HEK293 (cell line): ENCODE data around the gene OR5B12.

Source experiments
- CTCF ChIA-PET: fragments of 350-600 bp; formaldehyde crosslinking; extraction: SDS; loops from one replicate; lab custom pipeline; 2021; ENCODE audit warnings: antibody characterized with exemption; lab: Yijun Ruan, JAX
- POLR2A ChIA-PET: fragments of 300-600 bp; formaldehyde crosslinking; extraction: SDS; loops from one replicate; lab custom pipeline; 2020; ENCODE audit warnings: antibody characterized with exemption, inconsistent platforms; lab: Yijun Ruan, JAX
- H3K27ac ChIP-seq: fragments of 200-500 bp; sonication (Bioruptor generic); 2 replicates; pipeline ENCODE4 v1.5.1; 2014; ENCODE audit warnings: low read depth, low read length, control low read depth, inconsistent platforms; ENCODE audit errors: extremely low read depth
- H3K36me3 ChIP-seq, 2 experiments: fragments of 200-500 bp in 1 of 2; sonication (Bioruptor generic) in 1 of 2; 1 replicate in 1 of 2; 2 replicates in 1 of 2; pipeline ENCODE4 v1.5.1; 2014 to 2017; ENCODE audit warnings: inconsistent platforms in 2 of 2, low read length in 2 of 2; ENCODE audit not compliant: control insufficient read depth in 2 of 2, insufficient read depth in 1 of 2
- H3K4me1 ChIP-seq: fragments of 200-500 bp; sonication (Bioruptor generic); 2 replicates; pipeline ENCODE4 v1.5.1; 2014; ENCODE audit warnings: mild to moderate bottlenecking, low read length, inconsistent platforms; ENCODE audit not compliant: control insufficient read depth, insufficient read depth
- H3K4me3 ChIP-seq: 2 replicates; pipeline ENCODE4 v1.5.1; 2011; ENCODE audit warnings: low read depth, mild to moderate bottlenecking, control low read depth, low read length, moderate library complexity
- H3K9me3 ChIP-seq: fragments of 200-500 bp; sonication (Bioruptor generic); 2 replicates; pipeline ENCODE4 v1.5.1; 2014; ENCODE audit warnings: low read depth, low read length, inconsistent platforms; ENCODE audit not compliant: control insufficient read depth, insufficient read depth
- BCL11B ChIP-seq: fragments of 450-650 bp; formaldehyde crosslinking; IDR thresholded peaks from 2 replicates; pipeline ENCODE4 v1.5.1; 2016; ENCODE audit warnings: low read depth, missing biosample characterization, missing genetic modification characterization
- FEZF1 ChIP-seq: fragments of 450-650 bp; formaldehyde crosslinking; IDR thresholded peaks from 2 replicates; pipeline ENCODE4 v1.5.1; 2016; ENCODE audit warnings: missing biosample characterization, missing genetic modification characterization
- OVOL3 ChIP-seq: fragments of 450-650 bp; formaldehyde crosslinking; IDR thresholded peaks from 2 replicates; pipeline ENCODE4 v1.5.1; 2016; ENCODE audit warnings: missing biosample characterization, missing genetic modification characterization
- REPIN1 ChIP-seq: fragments of 450-650 bp; formaldehyde crosslinking; IDR thresholded peaks from 2 replicates; pipeline ENCODE4 v1.5.1; 2017; ENCODE audit warnings: missing biosample characterization, missing genetic modification characterization, low read depth
- ZBTB7A ChIP-seq: fragments of 450-650 bp; formaldehyde crosslinking; IDR thresholded peaks from 2 replicates; pipeline ENCODE4 v1.5.1; 2016; ENCODE audit warnings: low read depth, missing biosample characterization, missing genetic modification characterization
- ZFP37 ChIP-seq: fragments of 450-650 bp; formaldehyde crosslinking; IDR thresholded peaks from 2 replicates; pipeline ENCODE4 v1.5.1; 2016; ENCODE audit warnings: missing biosample characterization, missing genetic modification characterization
- ZIC2 ChIP-seq: fragments of 450-650 bp; formaldehyde crosslinking; IDR thresholded peaks from 2 replicates; pipeline ENCODE4 v1.5.1; 2016; ENCODE audit warnings: missing biosample characterization, missing genetic modification characterization
- ZNF121 ChIP-seq: fragments of 450-650 bp; formaldehyde crosslinking; IDR thresholded peaks from 2 replicates; pipeline ENCODE4 v1.5.1; 2016; ENCODE audit warnings: missing biosample characterization, missing genetic modification characterization
- ZNF133 ChIP-seq: fragments of 450-650 bp; formaldehyde crosslinking; IDR thresholded peaks from 2 replicates; pipeline ENCODE4 v1.5.1; 2016; ENCODE audit warnings: missing biosample characterization, missing genetic modification characterization
- ZNF138 ChIP-seq: fragments of 450-650 bp; formaldehyde crosslinking; IDR thresholded peaks from 2 replicates; pipeline ENCODE4 v1.5.1; 2016; ENCODE audit warnings: missing biosample characterization, missing genetic modification characterization, borderline replicate concordance
- ZNF140 ChIP-seq: fragments of 450-650 bp; formaldehyde crosslinking; IDR thresholded peaks from 2 replicates; pipeline ENCODE4 v1.5.1; 2016; ENCODE audit warnings: missing biosample characterization, missing genetic modification characterization
- ZNF16 ChIP-seq: fragments of 450-650 bp; formaldehyde crosslinking; IDR thresholded peaks from 2 replicates; pipeline ENCODE4 v1.5.1; 2016; ENCODE audit warnings: low read depth, missing biosample characterization, missing genetic modification characterization
- ZNF221 ChIP-seq: fragments of 450-650 bp; formaldehyde crosslinking; IDR thresholded peaks from 2 replicates; pipeline ENCODE4 v1.5.1; 2017; ENCODE audit warnings: missing biosample characterization, missing genetic modification characterization, borderline replicate concordance
- ZNF23 ChIP-seq: fragments of 450-650 bp; formaldehyde crosslinking; IDR thresholded peaks from 2 replicates; pipeline ENCODE4 v1.5.1; 2016; ENCODE audit warnings: missing biosample characterization, missing genetic modification characterization, borderline replicate concordance
- ZNF24 ChIP-seq: fragments of 450-650 bp; formaldehyde crosslinking; IDR thresholded peaks from 2 replicates; pipeline ENCODE4 v1.5.1; 2016; ENCODE audit warnings: missing biosample characterization, missing genetic modification characterization
- ZNF302 ChIP-seq: fragments of 450-650 bp; formaldehyde crosslinking; IDR thresholded peaks from 2 replicates; pipeline ENCODE4 v1.5.1; 2016; ENCODE audit warnings: missing biosample characterization, missing genetic modification characterization, low read depth
- ZNF416 ChIP-seq: fragments of 450-650 bp; formaldehyde crosslinking; IDR thresholded peaks from 2 replicates; pipeline ENCODE4 v1.5.1; 2016; ENCODE audit warnings: missing biosample characterization, missing genetic modification characterization
- ZNF433 ChIP-seq: fragments of 450-650 bp; formaldehyde crosslinking; IDR thresholded peaks from 2 replicates; pipeline ENCODE4 v1.5.1; 2016; ENCODE audit warnings: missing biosample characterization, missing genetic modification characterization, low read depth
- ZNF48 ChIP-seq: fragments of 450-650 bp; formaldehyde crosslinking; IDR thresholded peaks from 2 replicates; pipeline ENCODE4 v1.5.1; 2016; ENCODE audit warnings: missing biosample characterization, missing genetic modification characterization
- ZNF514 ChIP-seq: fragments of 450-650 bp; formaldehyde crosslinking; IDR thresholded peaks from 2 replicates; pipeline ENCODE4 v1.5.1; 2016; ENCODE audit warnings: missing biosample characterization, missing genetic modification characterization
- ZNF549 ChIP-seq: fragments of 450-650 bp; IDR thresholded peaks from 2 replicates; pipeline ENCODE4 v1.5.1; 2018; ENCODE audit warnings: missing biosample characterization, missing genetic modification characterization, mild to moderate bottlenecking, inconsistent platforms, moderate library complexity
- ZNF654 ChIP-seq: fragments of 450-650 bp; formaldehyde crosslinking; IDR thresholded peaks from 2 replicates; pipeline ENCODE4 v1.5.1; 2016; ENCODE audit warnings: low read depth, missing biosample characterization, missing genetic modification characterization
- ZNF830 ChIP-seq: fragments of 450-650 bp; IDR thresholded peaks from 2 replicates; pipeline ENCODE4 v1.5.0; 2018; ENCODE audit warnings: missing biosample characterization, missing genetic modification characterization, low read depth, mild to moderate bottlenecking, moderate library complexity
- TF ChIP-seq, protein P1 (sequence below): fragments of 450-650 bp; formaldehyde crosslinking; IDR thresholded peaks from 2 replicates; pipeline ENCODE4 v1.5.1; 2016; ENCODE audit warnings: missing biosample characterization, missing genetic modification characterization
- TF ChIP-seq, protein P2 (sequence below): fragments of 450-650 bp; formaldehyde crosslinking; IDR thresholded peaks from 2 replicates; pipeline ENCODE4 v1.5.1; 2017; ENCODE audit warnings: missing biosample characterization, missing genetic modification characterization
- TF ChIP-seq, protein P3 (sequence below): fragments of 450-650 bp; formaldehyde crosslinking; IDR thresholded peaks from 2 replicates; pipeline ENCODE4 v1.5.1; 2016; ENCODE audit warnings: missing biosample characterization, missing genetic modification characterization
- TF ChIP-seq, protein P4 (sequence below): fragments of 450-650 bp; formaldehyde crosslinking; IDR thresholded peaks from 2 replicates; pipeline ENCODE4 v1.5.1; 2016; ENCODE audit warnings: missing biosample characterization, missing genetic modification characterization
- TF ChIP-seq, protein P5 (sequence below): fragments of 450-650 bp; formaldehyde crosslinking; IDR thresholded peaks from 2 replicates; pipeline ENCODE4 v1.5.1; 2016; ENCODE audit warnings: missing biosample characterization, missing genetic modification characterization

Gene OR5B12

DNA sequence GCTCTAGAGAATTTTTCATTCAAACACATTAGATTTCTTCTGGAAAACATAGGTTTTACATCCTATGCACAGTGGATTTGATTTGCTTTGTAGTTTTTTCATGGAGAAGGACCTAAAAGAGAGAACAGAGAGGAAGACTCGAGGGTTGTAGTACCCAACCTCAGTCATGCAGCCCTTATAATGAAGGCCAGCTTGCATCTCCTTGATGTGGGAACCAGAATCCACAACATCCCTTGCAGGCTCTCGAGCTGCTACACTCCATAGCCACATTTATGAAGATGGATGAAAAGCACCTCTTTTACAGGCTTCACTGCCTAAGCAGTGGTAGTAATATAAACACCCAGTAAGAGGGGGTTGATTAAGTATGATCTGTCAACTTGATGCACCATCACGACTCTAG is 9.5 kb upstream of the OR5B12 start (continued):
- TF ChIP-seq ZNF416 (tag by site-specific recombination) (no peak), ZNF140 (tag by site-specific recombination) (no peak), ZNF221 (tag by site-specific recombination) (no peak), ZNF549 (no peak), ZNF138 (no peak)
- TF ChIP-seq, protein P1, sequence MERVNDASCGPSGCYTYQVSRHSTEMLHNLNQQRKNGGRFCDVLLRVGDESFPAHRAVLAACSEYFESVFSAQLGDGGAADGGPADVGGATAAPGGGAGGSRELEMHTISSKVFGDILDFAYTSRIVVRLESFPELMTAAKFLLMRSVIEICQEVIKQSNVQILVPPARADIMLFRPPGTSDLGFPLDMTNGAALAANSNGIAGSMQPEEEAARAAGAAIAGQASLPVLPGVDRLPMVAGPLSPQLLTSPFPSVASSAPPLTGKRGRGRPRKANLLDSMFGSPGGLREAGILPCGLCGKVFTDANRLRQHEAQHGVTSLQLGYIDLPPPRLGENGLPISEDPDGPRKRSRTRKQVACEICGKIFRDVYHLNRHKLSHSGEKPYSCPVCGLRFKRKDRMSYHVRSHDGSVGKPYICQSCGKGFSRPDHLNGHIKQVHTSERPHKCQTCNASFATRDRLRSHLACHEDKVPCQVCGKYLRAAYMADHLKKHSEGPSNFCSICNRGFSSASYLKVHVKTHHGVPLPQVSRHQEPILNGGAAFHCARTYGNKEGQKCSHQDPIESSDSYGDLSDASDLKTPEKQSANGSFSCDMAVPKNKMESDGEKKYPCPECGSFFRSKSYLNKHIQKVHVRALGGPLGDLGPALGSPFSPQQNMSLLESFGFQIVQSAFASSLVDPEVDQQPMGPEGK (tag by site-specific recombination) = no peak

DNA sequence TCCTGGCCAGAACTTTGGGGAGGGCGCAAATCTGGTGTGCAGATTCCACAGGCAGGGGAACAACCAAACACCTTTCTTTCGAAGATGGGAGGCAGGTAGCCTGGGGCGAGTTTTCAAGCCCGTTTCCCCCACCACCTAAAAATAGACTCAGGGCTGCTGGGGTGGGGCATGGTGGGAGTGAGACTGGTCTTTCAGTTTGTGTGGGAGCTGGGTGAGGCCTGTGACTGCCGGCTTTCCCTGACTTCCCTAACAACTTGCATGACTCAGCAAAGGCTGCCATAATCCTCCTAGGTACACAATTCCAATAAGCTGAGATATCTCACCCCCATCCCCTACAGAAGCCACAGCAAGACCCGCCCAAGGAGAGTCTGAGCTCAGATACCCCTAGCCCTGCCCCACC is 4.3 kb upstream of the OR5B12 start:
- Histone ChIP-seq H3K4me3 (no peak overlapping the region), H3K27ac (no peak overlapping the region), H3K4me1 (no peaks in the 10 kb centered on the region), H3K36me3 (no peaks in the 10 kb centered on the region), H3K9me3 (no peaks in the 10 kb centered on the region)
- ChIA-PET POLR2A (no interaction called here), CTCF (interaction anchor here (0.7 to 1.9 kb wide), 2 partner anchors 24 to 78 kb away, joined by 3 to 4 read pairs; no protein-coding TSS in a partner anchor)
- TF ChIP-seq REPIN1 (no peak), ZNF24 (no peak), ZNF138 (no peak), ZNF302 (no peak), ZFP37 (tag by site-specific recombination) (no peak), BCL11B (tag by site-specific recombination) (no peak), ZNF654 (no peak), OVOL3 (no peak), ZIC2 (tag by site-specific recombination) (no peak), ZNF133 (tag by site-specific recombination) (no peak), ZNF121 (tag by site-specific recombination) (no peak)
- TF ChIP-seq, protein P2, sequence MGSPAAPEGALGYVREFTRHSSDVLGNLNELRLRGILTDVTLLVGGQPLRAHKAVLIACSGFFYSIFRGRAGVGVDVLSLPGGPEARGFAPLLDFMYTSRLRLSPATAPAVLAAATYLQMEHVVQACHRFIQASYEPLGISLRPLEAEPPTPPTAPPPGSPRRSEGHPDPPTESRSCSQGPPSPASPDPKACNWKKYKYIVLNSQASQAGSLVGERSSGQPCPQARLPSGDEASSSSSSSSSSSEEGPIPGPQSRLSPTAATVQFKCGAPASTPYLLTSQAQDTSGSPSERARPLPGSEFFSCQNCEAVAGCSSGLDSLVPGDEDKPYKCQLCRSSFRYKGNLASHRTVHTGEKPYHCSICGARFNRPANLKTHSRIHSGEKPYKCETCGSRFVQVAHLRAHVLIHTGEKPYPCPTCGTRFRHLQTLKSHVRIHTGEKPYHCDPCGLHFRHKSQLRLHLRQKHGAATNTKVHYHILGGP (tag by site-specific recombination) = no peak
- TF ChIP-seq, protein P3, sequence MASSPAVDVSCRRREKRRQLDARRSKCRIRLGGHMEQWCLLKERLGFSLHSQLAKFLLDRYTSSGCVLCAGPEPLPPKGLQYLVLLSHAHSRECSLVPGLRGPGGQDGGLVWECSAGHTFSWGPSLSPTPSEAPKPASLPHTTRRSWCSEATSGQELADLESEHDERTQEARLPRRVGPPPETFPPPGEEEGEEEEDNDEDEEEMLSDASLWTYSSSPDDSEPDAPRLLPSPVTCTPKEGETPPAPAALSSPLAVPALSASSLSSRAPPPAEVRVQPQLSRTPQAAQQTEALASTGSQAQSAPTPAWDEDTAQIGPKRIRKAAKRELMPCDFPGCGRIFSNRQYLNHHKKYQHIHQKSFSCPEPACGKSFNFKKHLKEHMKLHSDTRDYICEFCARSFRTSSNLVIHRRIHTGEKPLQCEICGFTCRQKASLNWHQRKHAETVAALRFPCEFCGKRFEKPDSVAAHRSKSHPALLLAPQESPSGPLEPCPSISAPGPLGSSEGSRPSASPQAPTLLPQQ (tag by site-specific recombination) = no peak

DNA sequence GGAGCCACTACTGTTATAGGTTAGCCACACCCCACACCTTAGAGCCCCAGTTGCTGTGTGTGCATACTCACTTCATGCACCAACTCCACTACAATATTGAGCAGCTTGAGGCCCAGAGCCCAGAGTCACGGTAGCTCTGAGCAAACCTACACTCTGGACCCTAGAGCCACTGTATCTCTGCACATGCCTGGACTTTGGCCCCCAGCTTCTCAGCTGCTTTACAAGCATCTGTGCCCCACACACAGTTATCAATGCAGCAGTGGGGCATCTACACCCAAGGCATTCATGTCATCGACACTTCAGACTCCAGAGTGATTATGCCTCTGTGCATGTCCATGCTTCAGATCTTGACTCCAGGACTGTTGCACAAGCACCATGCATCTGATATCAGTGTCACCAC is 2.3 kb upstream of the OR5B12 start:
- ChIA-PET CTCF (no interaction called here), POLR2A (no interaction called here)
- no peak overlapping the region for H3K4me3 ChIP-seq
- H3K36me3 ChIP-seq = no peaks in the 10 kb centered on the region
- no peaks in the 10 kb centered on the region for H3K4me1 ChIP-seq
- H3K27ac ChIP-seq = no peak overlapping the region
- H3K9me3 ChIP-seq = no peaks in the 10 kb centered on the region
- TF ChIP-seq ZNF16 (tag by site-specific recombination) = no peak
- no peak for TF ChIP-seq ZNF433
- TF ChIP-seq ZNF23 (tag by site-specific recombination) = no peak
- no peak for TF ChIP-seq ZBTB7A (tag by site-specific recombination)
- TF ChIP-seq, protein P4, sequence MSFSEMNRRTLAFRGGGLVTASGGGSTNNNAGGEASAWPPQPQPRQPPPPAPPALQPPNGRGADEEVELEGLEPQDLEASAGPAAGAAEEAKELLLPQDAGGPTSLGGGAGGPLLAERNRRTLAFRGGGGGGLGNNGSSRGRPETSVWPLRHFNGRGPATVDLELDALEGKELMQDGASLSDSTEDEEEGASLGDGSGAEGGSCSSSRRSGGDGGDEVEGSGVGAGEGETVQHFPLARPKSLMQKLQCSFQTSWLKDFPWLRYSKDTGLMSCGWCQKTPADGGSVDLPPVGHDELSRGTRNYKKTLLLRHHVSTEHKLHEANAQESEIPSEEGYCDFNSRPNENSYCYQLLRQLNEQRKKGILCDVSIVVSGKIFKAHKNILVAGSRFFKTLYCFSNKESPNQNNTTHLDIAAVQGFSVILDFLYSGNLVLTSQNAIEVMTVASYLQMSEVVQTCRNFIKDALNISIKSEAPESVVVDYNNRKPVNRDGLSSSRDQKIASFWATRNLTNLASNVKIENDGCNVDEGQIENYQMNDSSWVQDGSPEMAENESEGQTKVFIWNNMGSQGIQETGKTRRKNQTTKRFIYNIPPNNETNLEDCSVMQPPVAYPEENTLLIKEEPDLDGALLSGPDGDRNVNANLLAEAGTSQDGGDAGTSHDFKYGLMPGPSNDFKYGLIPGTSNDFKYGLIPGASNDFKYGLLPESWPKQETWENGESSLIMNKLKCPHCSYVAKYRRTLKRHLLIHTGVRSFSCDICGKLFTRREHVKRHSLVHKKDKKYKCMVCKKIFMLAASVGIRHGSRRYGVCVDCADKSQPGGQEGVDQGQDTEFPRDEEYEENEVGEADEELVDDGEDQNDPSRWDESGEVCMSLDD (tag by site-specific recombination) = no peak
- no peak for TF ChIP-seq ZNF514 (tag by site-specific recombination)
- TF ChIP-seq ZNF48 (tag by site-specific recombination) = no peak
- TF ChIP-seq FEZF1 (tag by site-specific recombination) = no peak
- TF ChIP-seq, protein P5, sequence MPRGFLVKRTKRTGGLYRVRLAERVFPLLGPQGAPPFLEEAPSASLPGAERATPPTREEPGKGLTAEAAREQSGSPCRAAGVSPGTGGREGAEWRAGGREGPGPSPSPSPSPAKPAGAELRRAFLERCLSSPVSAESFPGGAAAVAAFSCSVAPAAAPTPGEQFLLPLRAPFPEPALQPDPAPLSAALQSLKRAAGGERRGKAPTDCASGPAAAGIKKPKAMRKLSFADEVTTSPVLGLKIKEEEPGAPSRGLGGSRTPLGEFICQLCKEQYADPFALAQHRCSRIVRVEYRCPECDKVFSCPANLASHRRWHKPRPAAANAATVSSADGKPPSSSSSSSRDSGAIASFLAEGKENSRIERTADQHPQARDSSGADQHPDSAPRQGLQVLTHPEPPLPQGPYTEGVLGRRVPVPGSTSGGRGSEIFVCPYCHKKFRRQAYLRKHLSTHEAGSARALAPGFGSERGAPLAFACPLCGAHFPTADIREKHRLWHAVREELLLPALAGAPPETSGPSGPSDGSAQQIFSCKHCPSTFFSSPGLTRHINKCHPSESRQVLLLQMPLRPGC = no peak
- no peak for TF ChIP-seq ZNF830 (tag by site-specific recombination)
- TF ChIP-seq BCL11B (tag by site-specific recombination) = no peak
